AG09319 (cell line): Measurements from ENCODE around the gene SPNS3.

ENCODE experiments used
- DNase-seq: peaks from one replicate; pipeline ENCODE4 v3.0.0-alpha.2; 2010; ENCODE audit warnings: low read depth; ENCODE audit errors: extremely low read depth
- CTCF ChIP-seq: IDR thresholded peaks from 2 replicates; pipeline ENCODE4 v1.5.1; 2011; ENCODE audit warnings: low read depth, mild to moderate bottlenecking, inconsistent platforms, low read length, moderate library complexity

The SPNS3 gene

GRCh38 chr17:4536742-4537411 lies 103.1 kb downstream of the SPNS3 start:
- no peak for TF ChIP-seq CTCF
- DNase-seq, result peak; percentile 7
